Activated CD8-positive, alpha-beta memory T cell treated with anti-CD3 and anti-CD28 coated beads for 1 hour (primary cell): ENCODE measurements around the gene PRSS56.

ENCODE experiments used
- DNase-seq, 2 donors: peaks; one replicate each; pipeline ENCODE4 v3.0.0-alpha.2; 2020; ENCODE audit warnings: low read depth in 1 of 2; ENCODE audit errors: extremely low read depth in 1 of 2

Gene PRSS56

DNA sequence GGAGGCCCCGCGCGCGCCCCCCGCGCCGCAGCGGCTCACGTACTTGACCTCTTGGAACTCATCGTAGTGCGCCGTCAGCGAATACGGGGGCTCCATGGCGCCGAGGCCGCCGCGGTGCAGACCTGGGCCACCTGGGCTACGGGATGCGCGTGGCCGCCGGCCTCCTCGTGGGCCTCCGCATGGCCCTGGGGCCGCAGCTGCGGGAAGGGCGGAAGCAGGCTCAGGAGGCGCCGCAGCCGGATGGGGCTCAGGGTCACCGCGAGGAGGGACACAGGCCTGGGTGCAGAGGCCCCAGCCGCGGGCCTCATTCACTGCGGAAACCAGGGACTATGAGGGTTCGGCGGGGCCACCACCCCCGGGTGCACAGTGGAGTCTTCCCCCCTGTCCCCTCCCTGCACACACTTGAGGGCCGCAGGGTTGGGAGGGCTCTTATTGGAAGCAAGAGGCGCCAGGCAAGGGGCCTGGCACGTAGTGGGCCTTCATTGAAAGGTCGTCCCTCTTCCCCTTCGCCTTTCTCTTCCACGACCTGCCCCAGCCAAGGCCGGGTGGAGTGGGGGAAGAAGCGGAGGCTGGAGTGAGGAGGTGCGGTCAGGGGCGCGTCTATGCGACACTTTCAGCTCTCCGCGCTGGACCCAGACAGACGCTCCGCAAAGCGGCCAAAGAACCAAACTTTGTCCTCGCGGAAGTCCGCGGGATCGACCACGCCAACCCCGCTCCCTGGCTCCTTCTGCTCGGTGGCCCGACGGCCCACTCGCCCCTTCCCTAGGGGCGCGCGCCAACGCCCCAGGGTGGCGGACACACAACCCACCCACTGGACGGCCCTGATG lies 33.4 kb upstream of the PRSS56 start:
- DNase-seq = no peak

GRCh38 chr2:232487385-232488096 lies 32.6 kb upstream of the PRSS56 start, which contains the start of gene ECEL1:
ECEL1 (minus strand) TSS chr2:232487834; CDS start chr2:232486653, 1,181 bp downstream.
- no peak for DNase-seq

GRCh38 chr2:232488097-232488711 lies 32.0 kb upstream of the PRSS56 start:
- no peak for DNase-seq

- no peak for DNase-seq
Observed at GRCh38 chr2:232488721-232489300, 31.4 kb upstream of the PRSS56 start.

DNA sequence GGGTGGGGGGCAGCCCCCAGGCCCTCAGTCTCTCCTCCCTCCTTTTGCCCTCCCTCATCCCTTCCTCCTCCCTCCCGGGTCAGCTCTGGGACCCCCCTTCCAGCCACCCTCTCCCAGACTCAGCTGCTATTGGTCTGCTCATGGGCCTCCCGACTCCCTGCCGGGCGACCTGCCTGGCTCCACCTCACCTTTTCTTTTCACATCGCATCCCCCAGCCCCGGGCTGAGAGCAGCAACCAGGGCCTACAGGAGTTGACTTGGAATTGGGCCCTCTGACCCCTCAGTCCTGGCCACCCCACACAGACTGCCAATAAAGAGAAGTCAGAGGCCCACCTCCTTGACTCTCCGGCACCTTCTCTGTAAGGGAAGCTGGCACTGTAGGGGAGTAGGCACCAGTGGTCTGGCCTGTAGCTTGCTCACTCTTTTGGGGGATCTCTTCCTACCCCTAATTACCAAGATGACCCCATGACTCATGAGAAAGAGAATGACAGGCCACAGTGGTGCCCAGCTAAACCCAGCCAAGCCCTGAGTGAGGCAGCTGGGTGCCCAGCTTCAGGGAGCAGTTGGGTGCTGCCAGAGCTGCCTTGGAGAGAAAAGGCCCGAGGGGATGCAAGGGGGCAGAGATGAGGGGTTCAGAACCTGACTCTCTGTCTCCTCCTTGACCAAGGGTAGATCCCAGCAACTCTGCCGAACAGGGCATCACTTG lies 30.5 kb upstream of the PRSS56 start:
- DNase-seq = no peak

- no peak for DNase-seq
Observed at GRCh38 chr2:232490221-232491138, 29.7 kb upstream of the PRSS56 start.

GRCh38 chr2:232491139-232491780 lies 28.9 kb upstream of the PRSS56 start:
- DNase-seq = no peak

DNA sequence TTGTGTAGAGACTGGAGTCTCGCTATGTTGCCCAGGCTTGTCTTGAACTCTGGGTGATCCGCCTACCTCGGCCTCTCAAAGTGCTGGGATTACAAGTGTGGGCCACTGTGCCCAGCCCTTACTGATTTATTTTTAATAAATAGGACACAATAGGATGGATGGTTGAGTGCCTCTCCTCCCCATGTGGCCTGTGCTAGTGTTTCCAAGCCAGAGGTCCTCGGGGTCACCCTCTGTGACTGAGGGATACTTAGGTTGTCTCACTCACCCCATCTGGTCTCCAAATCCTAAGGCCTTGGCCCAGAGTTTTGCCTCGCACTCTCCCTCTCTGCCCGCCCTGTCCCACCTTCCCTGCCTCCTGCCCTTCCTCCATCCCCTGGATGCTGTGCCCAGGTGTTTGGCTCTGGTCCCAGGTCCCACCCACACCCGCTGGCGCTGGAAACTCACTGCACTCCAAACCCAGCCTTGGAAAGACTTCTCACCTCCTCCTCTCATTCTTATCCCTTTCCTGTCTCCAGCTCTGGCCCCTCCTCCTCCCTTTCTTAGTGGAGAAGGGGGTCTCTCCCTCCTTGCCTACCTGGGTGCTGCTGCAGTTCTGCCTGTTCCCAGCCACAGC lies 27.8 kb upstream of the PRSS56 start:
- DNase-seq = no peak

- DNase-seq = no peak
Observed at GRCh38 chr2:232492963-232493700, 27.1 kb upstream of the PRSS56 start.

DNA sequence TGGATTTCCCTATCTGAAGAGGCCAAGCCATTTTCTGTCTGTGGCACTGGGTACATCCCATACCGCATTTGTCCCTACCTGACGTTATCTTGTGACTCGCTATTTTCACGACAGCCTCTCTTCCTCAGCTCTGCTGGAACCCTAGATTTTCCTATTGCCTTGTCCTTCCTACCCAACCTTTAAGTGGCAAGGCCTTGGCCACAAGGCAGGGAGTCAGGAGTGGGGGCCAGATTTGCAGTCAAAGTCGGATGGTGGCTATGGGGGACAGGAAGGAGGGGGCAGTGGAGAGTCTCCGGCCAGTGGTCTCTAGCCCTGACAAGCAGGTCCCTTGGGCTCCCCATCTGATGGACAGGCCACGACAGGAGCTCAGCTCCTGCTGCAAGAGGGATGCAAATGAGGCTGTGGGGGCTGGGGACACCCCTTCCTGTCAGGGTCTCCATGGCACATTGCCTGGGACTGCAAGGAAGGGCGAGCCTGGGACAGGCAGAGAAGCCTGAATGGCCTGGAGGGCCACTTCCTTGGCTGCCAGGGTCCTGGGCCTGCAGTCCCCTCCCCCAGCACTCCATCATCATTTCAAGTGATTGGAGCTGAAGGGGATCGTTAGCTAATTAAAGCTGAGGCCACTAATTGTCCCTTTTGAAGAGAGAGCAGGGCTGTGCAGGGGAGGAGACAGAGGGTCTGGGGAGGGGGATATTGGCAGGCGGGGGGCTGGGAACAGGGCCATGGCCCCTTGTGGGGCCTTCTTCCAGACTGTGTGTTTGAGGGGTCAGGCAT lies 26.3 kb upstream of the PRSS56 start:
- DNase-seq = no peak

DNA sequence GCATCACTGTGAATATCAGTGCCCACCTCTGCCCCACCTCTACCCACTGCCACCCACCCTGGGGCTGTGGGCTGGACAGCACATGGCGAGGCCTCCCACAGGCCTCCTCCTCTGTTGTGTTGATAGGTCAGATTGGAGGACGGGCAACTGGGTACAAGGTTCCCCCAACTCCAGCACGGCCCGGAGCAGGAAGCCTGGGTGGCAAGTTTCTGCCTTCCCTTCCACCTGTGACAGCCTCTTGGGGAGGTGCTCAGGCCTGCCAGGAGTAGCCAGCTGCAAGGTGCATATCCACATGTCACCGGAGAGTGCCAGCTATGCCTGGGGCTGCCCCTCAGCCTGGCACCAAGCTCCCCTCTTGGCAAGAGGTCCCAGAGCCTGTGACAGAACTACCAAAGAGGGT lies 25.6 kb upstream of the PRSS56 start:
- no peak for DNase-seq

GRCh38 chr2:232495292-232495691 lies 24.9 kb upstream of the PRSS56 start:
- no peak for DNase-seq

- no peak for DNase-seq
Observed at GRCh38 chr2:232496501-232497270, 23.5 kb upstream of the PRSS56 start.

DNA sequence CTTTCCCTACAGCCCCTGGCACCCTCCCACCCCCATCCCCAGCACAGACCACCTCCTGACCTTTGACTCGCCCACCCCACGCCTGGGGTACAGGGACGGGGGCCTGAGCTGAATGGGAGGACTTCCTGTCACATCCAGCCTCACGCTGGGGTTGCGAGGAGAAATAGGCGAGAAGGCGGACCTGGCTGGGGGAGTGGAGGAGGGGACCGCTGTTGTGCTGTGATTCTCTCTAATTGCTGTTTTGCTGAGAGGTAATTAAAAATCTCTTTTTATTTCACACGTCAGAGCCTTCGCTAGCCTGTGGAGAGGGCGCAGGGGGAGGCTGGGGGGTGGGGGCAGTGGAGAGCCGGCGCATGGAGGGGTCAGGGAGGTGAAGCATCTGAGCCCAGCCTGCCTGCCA lies 22.8 kb upstream of the PRSS56 start:
- no peak for DNase-seq

DNA sequence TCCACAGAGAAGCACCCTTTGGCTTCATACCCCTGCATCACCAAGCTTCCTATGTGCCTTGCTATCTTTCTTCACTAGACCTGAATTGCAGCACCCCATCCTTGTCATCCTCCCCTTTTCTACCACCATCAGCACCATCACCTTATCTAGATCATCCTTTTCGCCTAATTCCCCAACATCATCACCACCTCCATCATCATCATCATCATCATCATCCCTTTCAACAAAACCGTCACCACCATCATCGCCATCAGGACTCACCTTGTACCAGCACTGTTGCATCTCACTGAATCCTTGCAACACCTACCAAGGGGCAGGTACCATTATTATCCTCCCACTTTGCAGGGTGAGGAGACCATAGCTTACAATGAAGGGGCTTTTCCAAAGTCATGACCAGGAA lies 21.7 kb upstream of the PRSS56 start:
- no peak for DNase-seq

DNA sequence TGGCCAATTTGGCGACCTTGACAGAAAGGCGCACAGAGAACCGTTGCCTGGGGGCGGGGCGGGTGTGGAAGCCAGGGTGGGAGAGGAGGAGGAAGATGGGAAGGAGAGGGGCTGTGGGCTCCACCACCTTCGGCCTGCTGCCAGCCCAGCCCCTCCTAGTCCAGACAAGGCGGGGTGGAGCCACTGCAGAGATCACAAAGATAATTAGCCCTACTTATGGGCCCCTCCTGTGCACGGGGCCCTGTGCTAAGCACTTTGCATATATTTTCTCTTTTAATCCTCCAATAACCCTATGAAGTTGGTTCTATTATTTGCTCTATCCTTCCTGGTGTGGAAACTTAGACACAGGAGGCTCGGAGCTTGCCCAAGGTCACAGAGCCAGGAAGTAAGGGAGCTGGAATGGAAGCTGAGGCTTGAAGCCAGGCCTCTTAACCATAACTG lies 18.8 kb upstream of the PRSS56 start:
- DNase-seq = no peak
